Heart right ventricle (tissue), 16 donors: ENCODE data around the gene LAMA1. TPM values are rescaled to one million over a fixed set of nuclear protein-coding genes. Genes with fewer than 3 reads are reported as not detected.
A peak's percentile ranks its signal among the peaks of the same experiment; 100 is the strongest.

Experiments used
- ATAC-seq, 8 donors: fragments of 200-7000 bp; cut with Tn5 transposase; one replicate each; pipeline ENCODE4 v1.9.1; 2020; ENCODE audit warnings: mild to moderate bottlenecking in 8 of 8, moderate library complexity in 8 of 8, moderate number of reproducible peaks in 1 of 8
- DNase-seq, 2 donors: peaks; one replicate each; pipeline ENCODE4 v3.0.0-alpha.2; 2020
- H3K27ac ChIP-seq, 10 donors: fragments of 200-600 bp; sonication (generic) in 2 of 10; one replicate each; pipeline versions ENCODE4 v1.5.0 to v1.8.0; 2020 to 2022; ENCODE audit warnings: mild to moderate bottlenecking in 3 of 10
- H3K27me3 ChIP-seq, 7 donors: fragments of 200-600 bp; one replicate each; pipeline ENCODE4 v1.8.0; 2021 to 2022; ENCODE audit warnings: mild to moderate bottlenecking in 2 of 7
- H3K36me3 ChIP-seq, 9 donors: fragments of 200-600 bp; sonication (generic) in 1 of 9; one replicate each; pipeline versions ENCODE4 v1.5.0 to v1.8.0; 2020 to 2022; ENCODE audit warnings: mild to moderate bottlenecking in 2 of 9
- H3K4me1 ChIP-seq, 9 donors: fragments of 200-600 bp; sonication (generic) in 1 of 9; one replicate each; pipeline versions ENCODE4 v1.5.0 to v1.8.0; 2020 to 2022; ENCODE audit warnings: mild to moderate bottlenecking in 4 of 9
- H3K4me3 ChIP-seq, 10 donors: fragments of 200-600 bp; sonication (generic) in 2 of 10; one replicate each; pipeline versions ENCODE4 v1.5.0 to v1.8.0; 2020 to 2022; ENCODE audit warnings: mild to moderate bottlenecking in 7 of 10, moderate library complexity in 2 of 10
- H3K9me3 ChIP-seq, 11 donors: fragments of 200-600 bp in 10 of 11; sonication (generic) in 2 of 11; one replicate each; pipeline versions ENCODE4 v1.5.0 to v1.8.0; 2013 to 2022; ENCODE audit warnings: mild to moderate bottlenecking in 2 of 11, control low read depth in 1 of 11, moderate library complexity in 1 of 11
- WGBS, 2 donors: extraction: QIAGEN DNeasy Blood & Tissue Kit; methylation state at CpG; one replicate each; pipeline ENCODE4 v1.1.7; 2013; ENCODE audit warnings: inconsistent platforms in 1 of 2; 5-methylcytosine and 5-hydroxymethylcytosine counted together
- intact Hi-C, 10 donors: fragments of 100-400 bp; cut with DNase I; formaldehyde crosslinking; loops; one replicate each; pipeline versions ENCODE4 v1.11.1 to v1.14.2; 2022
- long read RNA-seq, 3 donors: library from polyadenylated mRNA; unstranded; transcript quantifications; one replicate each; pipeline ENCODE4 v2.0.0, GENCODE V29; 2020 to 2021
- polyA plus RNA-seq, 2 donors: library from polyadenylated mRNA; stranded (reverse); fragments of 200-250 nt; gene quantifications; one replicate each; pipeline ENCODE4 v1.2.3, GENCODE V29; 2013
- total RNA-seq, 10 donors: library from RNA; stranded (reverse); fragmentation: NEBNext Ultra II Directional in 3 of 10; extraction: Animal tissue kit (Norgen Biotek cat#: 25700) in 3 of 10; gene quantifications; one replicate each; pipeline versions ENCODE4 v1.2.1 to v1.2.4, GENCODE V29; 2021 to 2023
- TF ChIP-seq, protein P1 (sequence below), 9 donors: fragments of 200-600 bp; sonication (generic) in 2 of 9; IDR thresholded peaks; one replicate each; pipeline versions ENCODE4 v1.5.0 to v1.8.0; 2021 to 2022; ENCODE audit warnings: antibody characterized with exemption in 9 of 9, mild to moderate bottlenecking in 5 of 9, moderate library complexity in 1 of 9
- donor health status: Arrhythmogenic right ventricular cardiomyopathy.
- donor health status: ischemic (EF 13 %, LVEDD 7.1; RV severe dilation, severe dysfunction).
- donor health status: healthy with polysubstance abuse.
- donor health status: DM: no; HTN: yes; CAD: no.
- donor health status: DM: no; HTN: no; CAD: no.
- donor health status: ischemic (EF 25% LVEDD 6.9; RV normal size, moderate dysfunction).
- donor health status: ischemic (EF 25% LVEDD 5.7; RV mildly dilated, moderate dysfunction).
- donor health status: healthy.
- donor health status: DM: yes; HTN: yes; CAD: no.
- donor health status: Ischemic cardiomyopathy.
- donor health status: ischemic (EF 35%, LVEDD 5.7; RV mildly dilated, moderate dysfunction).
- donor health status: nonischemic (EF 11% LVEDD 7.7; RV severe dilation, severe dysfunction).
- donor health status: DM: yes; HTN: yes; CAD: no.
- donor health status: PGD.
- donor health status: ischemic (EF 29% LVEDD 5.4; RV normal size, mild dysfunction).
- donor health status: nonischemic (EF 23%, LVEDD 6.1; RV moderate dilation, normal function).

LAMA1 gene, protein sequence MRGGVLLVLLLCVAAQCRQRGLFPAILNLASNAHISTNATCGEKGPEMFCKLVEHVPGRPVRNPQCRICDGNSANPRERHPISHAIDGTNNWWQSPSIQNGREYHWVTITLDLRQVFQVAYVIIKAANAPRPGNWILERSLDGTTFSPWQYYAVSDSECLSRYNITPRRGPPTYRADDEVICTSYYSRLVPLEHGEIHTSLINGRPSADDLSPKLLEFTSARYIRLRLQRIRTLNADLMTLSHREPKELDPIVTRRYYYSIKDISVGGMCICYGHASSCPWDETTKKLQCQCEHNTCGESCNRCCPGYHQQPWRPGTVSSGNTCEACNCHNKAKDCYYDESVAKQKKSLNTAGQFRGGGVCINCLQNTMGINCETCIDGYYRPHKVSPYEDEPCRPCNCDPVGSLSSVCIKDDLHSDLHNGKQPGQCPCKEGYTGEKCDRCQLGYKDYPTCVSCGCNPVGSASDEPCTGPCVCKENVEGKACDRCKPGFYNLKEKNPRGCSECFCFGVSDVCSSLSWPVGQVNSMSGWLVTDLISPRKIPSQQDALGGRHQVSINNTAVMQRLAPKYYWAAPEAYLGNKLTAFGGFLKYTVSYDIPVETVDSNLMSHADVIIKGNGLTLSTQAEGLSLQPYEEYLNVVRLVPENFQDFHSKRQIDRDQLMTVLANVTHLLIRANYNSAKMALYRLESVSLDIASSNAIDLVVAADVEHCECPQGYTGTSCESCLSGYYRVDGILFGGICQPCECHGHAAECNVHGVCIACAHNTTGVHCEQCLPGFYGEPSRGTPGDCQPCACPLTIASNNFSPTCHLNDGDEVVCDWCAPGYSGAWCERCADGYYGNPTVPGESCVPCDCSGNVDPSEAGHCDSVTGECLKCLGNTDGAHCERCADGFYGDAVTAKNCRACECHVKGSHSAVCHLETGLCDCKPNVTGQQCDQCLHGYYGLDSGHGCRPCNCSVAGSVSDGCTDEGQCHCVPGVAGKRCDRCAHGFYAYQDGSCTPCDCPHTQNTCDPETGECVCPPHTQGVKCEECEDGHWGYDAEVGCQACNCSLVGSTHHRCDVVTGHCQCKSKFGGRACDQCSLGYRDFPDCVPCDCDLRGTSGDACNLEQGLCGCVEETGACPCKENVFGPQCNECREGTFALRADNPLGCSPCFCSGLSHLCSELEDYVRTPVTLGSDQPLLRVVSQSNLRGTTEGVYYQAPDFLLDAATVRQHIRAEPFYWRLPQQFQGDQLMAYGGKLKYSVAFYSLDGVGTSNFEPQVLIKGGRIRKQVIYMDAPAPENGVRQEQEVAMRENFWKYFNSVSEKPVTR (N-terminal part only)
- total RNA-seq (under 1 TPM in 7 of 10 donors, not detected in 3; 0.05 to 0.82 (median 0.13) TPM), polyA plus RNA-seq (under 1 TPM in 1 of 2 donors, not detected in 1; 0.75 TPM)
- long read RNA-seq, donor 1: 0 reads
- long read RNA-seq, donor 2: 0 reads
- long read RNA-seq, donor 3: 0 reads

DNA sequence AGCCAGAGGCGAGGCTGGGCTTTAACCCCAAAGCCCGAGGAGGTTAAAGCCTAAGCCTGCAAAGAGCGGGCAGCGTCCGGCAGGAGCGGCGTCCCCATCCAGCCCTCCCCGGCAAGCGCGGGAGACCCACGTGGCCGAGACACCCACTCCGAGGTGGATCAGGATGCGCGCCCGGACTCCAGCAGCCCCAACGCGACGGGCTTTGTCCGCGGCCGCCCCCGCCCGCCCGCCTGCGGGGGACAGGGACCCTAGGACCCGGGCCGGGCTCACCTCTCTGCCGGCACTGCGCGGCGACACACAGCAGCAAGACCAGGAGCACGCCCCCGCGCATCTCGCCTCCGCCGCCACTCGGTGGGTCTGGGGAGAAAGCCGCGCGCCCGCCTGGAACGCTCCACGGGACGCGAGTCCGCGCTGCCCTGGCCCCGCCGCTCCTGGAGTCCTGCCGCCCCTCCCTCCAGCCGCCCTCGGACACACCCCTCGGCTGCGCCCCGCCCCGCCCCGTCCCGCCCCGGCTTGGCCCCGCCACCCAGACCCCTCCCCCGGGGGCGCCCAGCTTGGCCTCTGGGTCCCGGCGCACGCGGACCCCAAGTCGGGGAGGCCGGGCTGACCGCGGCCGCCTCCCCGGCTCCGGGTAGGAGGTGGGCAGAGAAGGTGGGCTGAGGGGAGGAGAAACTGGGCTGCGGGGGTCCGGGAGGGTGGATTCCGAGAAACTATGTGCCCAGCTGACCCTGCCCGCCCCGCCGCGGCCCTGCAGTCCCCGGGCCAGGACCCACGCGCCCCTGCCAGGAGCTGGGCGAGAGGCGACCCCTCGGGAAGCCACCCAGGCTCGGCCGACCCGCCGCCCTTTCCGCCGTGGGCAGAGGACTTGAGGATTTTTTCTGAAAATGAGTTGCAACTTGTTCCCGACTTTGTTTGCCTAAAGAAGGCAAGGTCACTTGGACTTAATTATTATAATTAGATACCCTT, at the start of gene LAMA1:
Gene LAMA1 (minus strand): TSS at position 408 of the 966 bp plus-strand sequence. CDS start 77 bp downstream, at position 331.
- Histone ChIP-seq H3K27me3 (peaks cover 0 to 77% (median 70%) of the 10 kb centered on the region in 7 donors), H3K27ac (no peak within 1 kb of the TSS), H3K36me3 (no peaks in the 10 kb centered on the region), H3K4me1 (peaks cover 0 to 23% (median 16%) of the 10 kb centered on the region in 9 donors), H3K4me3 (peak within 1 kb of the TSS; percentile 14 to 59 (median 48)), H3K9me3 (peaks cover 0 to 10% (median 0%) of the 10 kb centered on the region in 11 donors)
- 1 to 3% methylated on average over 76 to 94 of the region's 95 CpGs for WGBS, 2 donors
- DNase-seq: no peak
- TF ChIP-seq, protein P1, sequence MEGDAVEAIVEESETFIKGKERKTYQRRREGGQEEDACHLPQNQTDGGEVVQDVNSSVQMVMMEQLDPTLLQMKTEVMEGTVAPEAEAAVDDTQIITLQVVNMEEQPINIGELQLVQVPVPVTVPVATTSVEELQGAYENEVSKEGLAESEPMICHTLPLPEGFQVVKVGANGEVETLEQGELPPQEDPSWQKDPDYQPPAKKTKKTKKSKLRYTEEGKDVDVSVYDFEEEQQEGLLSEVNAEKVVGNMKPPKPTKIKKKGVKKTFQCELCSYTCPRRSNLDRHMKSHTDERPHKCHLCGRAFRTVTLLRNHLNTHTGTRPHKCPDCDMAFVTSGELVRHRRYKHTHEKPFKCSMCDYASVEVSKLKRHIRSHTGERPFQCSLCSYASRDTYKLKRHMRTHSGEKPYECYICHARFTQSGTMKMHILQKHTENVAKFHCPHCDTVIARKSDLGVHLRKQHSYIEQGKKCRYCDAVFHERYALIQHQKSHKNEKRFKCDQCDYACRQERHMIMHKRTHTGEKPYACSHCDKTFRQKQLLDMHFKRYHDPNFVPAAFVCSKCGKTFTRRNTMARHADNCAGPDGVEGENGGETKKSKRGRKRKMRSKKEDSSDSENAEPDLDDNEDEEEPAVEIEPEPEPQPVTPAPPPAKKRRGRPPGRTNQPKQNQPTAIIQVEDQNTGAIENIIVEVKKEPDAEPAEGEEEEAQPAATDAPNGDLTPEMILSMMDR (IDR thresholded peaks at IDR 0.05): no peak
- intact Hi-C loops: no loop called here
- ATAC-seq: peak in 4 of 8 donors; percentile 33 to 71 (median 61)

DNA sequence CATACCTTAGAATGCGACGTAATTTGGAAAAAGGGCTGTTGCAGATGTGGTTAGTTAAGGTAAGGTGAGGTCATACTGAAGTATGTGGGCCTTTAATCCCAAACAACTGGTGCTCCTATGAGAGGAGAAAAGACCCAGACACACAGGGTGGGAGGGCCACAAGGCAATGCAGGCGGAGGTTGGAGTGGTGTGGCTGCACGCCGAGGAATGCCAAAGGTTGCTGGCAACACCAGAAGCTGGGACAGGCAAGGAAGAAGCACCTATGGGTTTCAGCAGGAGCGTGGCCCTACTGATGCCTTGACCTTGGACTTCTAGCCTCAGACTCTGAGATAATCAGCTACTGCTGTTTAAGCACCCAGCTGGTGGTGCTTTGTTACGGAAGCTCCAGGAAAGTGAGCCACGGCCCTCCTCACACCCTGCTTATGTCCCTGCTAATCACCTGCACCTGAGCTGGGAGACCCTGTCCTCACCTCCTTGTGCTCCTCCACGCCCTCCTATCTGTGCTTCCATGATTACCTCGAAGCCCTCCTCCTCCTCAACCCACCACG, 48.3 kb upstream of the LAMA1 start:
- 85 to 93% methylated on average over 11 of the region's 11 CpGs for whole genome bisulfite sequencing, 2 donors
- no peak overlapping the region for H3K27ac ChIP-seq
- TF ChIP-seq, protein P1 (IDR thresholded peaks at IDR 0.05): no peak
- peaks cover 0 to 22% (median 7%) of the 10 kb centered on the region in 7 donors for H3K27me3 ChIP-seq
- H3K4me1 ChIP-seq: no peaks in the 10 kb centered on the region
- intact Hi-C loops: loop anchor here in 1 of 10 donors (10.0 kb wide), 1 partner anchor 141 kb away; no protein-coding TSS in a partner anchor
- DNase-seq (no peak), ATAC-seq (no peak)
- no peak overlapping the region for H3K4me3 ChIP-seq
- no peaks in the 10 kb centered on the region for H3K9me3 ChIP-seq
- no peaks in the 10 kb centered on the region for H3K36me3 ChIP-seq

DNA sequence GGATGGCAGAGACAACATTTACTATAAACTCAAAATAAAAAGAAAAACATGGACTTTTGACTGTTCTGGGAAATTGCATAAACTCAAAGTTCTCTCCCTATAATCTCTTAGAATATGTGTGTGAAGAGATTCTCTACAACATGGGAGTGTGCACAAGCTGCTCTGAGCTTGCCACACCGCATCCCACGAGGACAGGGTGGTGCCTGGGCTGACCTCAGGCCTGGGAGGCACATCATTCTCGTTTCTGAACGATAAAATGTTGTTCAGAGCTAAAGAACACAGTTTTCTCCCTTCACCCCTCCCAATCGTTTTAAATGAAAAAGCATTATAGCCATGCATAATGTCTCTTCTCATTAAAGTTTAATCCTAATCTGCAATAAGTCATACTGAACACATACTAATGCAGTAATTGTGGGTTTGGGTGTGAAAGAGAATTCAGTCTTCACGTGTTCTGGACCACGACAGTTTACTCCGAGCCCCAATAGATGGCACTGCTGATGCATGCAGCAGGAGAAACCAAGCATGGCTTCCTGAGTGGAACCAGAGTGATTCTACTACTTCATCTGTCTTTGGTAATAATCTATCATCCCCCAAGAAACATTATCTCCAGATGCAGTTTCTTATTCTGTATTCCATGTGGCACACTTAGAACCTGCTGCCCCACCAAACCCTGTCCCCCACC, 46.9 kb upstream of the LAMA1 start:
- H3K27ac ChIP-seq: no peak overlapping the region
- ATAC-seq (peak in 1 of 8 donors; percentile 50), DNase-seq (no peak)
- H3K9me3 ChIP-seq: no peaks in the 10 kb centered on the region
- TF ChIP-seq, protein P1 (IDR thresholded peaks at IDR 0.05): peak in 7 of 9 donors; percentile 34 to 59 (median 42)
- no peak overlapping the region for H3K4me3 ChIP-seq
- intact Hi-C loops: loop anchor here in 1 of 10 donors (10.0 kb wide), 1 partner anchor 140 kb away; no protein-coding TSS in a partner anchor
- no peaks in the 10 kb centered on the region for H3K36me3 ChIP-seq
- H3K4me1 ChIP-seq: no peaks in the 10 kb centered on the region
- peaks cover 0 to 24% (median 7%) of the 10 kb centered on the region in 7 donors for H3K27me3 ChIP-seq
- 44 to 60% methylated on average over 8 of the region's 8 CpGs for WGBS, 2 donors
